Gastroesophageal sphincter (tissue), 4 donors: Measurements from ENCODE around the gene BET1. TPM values are rescaled to one million over a fixed set of nuclear protein-coding genes. Genes with fewer than 3 reads are reported as not detected.

ENCODE experiments used
- ATAC-seq: fragments of 150-250 bp; one replicate; pipeline ENCODE4 v1.9.1; 2016; ENCODE audit warnings: mild to moderate bottlenecking, moderate library complexity
- H3K27ac ChIP-seq, 4 donors: fragments of 200-600 bp; sonication (generic) in 3 of 4; 1 replicate in 3 of 4; 2 replicates in 1 of 4; pipeline ENCODE4 v1.5.1; 2016 to 2019
- H3K27me3 ChIP-seq: fragments of 200-600 bp; sonication (generic); one replicate; pipeline ENCODE4 v1.5.1; 2019
- H3K36me3 ChIP-seq, 2 donors: fragments of 200-600 bp; sonication (generic); one replicate each; pipeline ENCODE4 v1.5.1; 2019; ENCODE audit warnings: control low read depth in 1 of 2
- H3K4me1 ChIP-seq, 3 donors: fragments of 200-600 bp; sonication (generic); 1 replicate in 2 of 3; 2 replicates in 1 of 3; pipeline ENCODE4 v1.5.1; 2016 to 2019; ENCODE audit warnings: control low read depth in 2 of 3
- H3K4me3 ChIP-seq, 2 donors: fragments of 200-600 bp; sonication (generic); one replicate each; pipeline ENCODE4 v1.5.1; 2019; ENCODE audit warnings: mild to moderate bottlenecking in 1 of 2, moderate library complexity in 1 of 2
- H3K9me3 ChIP-seq, 3 donors: fragments of 200-600 bp; sonication (generic); one replicate each; pipeline ENCODE4 v1.5.1; 2017 to 2019; ENCODE audit warnings: control low read depth in 2 of 3
- EP300 ChIP-seq: sonication (generic); formaldehyde crosslinking; IDR thresholded peaks from one replicate; pipeline ENCODE4 v1.6.1; 2017; ENCODE audit warnings: antibody characterized with exemption, mild to moderate bottlenecking
- POLR2A ChIP-seq, 2 donors: fragments of 450-650 bp; IDR thresholded peaks; one replicate each; pipeline ENCODE4 v1.6.1; 2017; ENCODE audit warnings: antibody characterized with exemption in 2 of 2, mild to moderate bottlenecking in 2 of 2, moderate library complexity in 1 of 2
- POLR2AphosphoS5 ChIP-seq: sonication (generic); formaldehyde crosslinking; IDR thresholded peaks from one replicate; pipeline ENCODE4 v1.6.1; 2017; ENCODE audit warnings: antibody characterized with exemption
- WGBS, 2 donors: methylation state at CpG; one replicate each; pipeline ENCODE4 v1.1.5; 2018; ENCODE audit warnings: low coverage in 1 of 2; 5-methylcytosine and 5-hydroxymethylcytosine counted together
- total RNA-seq, 4 donors: library from RNA; depleted of rRNA; stranded (reverse); fragments of >200 nt; gene quantifications; one replicate each; pipeline ENCODE4 v1.1.0, GENCODE V29; 2016
- TF ChIP-seq, protein P1 (sequence below), 4 experiments: fragments of 200-600 bp in 2 of 4; fragments of 450-650 bp in 2 of 4; sonication (generic) in 1 of 4; IDR thresholded peaks; one replicate each; pipeline ENCODE4 v1.5.1; 2017 to 2019; ENCODE audit warnings: antibody characterized with exemption in 4 of 4, mild to moderate bottlenecking in 2 of 4, moderate library complexity in 2 of 4

Gene BET1
- total RNA-seq, 4 donors from 2014 or later, result 13.4 to 22.7 (median 19.4) TPM

GRCh38 chr7:94001396-94001795 is 2.8 kb downstream of the BET1 start:
- no peak for ATAC-seq
- no peak overlapping the region for H3K4me3 ChIP-seq

DNA sequence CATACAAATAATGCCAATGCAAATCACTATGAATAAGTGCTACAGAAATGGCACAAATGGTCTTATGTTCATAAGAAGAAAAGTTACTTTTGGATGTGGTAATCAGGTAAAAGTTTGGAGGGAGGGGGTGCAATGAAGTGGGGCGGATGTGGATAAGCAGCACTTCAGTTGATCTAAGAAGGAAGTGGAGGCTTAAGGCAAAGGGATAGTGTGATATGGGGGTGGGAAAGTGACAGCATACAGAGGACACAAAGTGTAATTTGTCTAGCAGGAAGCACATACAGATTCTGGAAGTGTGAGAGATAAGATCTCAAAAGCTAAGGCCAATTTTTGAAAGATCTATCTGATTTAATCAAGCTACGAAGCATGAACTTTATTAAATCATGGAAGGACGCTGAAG is 6.3 kb downstream of the BET1 start:
- Histone ChIP-seq H3K4me1 (peaks cover 0 to 23% (median 2%) of the 10 kb centered on the region in 3 donors), H3K4me3 (no peak overlapping the region), H3K27me3 (no peaks in the 10 kb centered on the region), H3K36me3 (peaks cover 0 to 51% of the 10 kb centered on the region in 2 donors), H3K27ac (no peak overlapping the region), H3K9me3 (no peaks in the 10 kb centered on the region)
- TF ChIP-seq, protein P1, sequence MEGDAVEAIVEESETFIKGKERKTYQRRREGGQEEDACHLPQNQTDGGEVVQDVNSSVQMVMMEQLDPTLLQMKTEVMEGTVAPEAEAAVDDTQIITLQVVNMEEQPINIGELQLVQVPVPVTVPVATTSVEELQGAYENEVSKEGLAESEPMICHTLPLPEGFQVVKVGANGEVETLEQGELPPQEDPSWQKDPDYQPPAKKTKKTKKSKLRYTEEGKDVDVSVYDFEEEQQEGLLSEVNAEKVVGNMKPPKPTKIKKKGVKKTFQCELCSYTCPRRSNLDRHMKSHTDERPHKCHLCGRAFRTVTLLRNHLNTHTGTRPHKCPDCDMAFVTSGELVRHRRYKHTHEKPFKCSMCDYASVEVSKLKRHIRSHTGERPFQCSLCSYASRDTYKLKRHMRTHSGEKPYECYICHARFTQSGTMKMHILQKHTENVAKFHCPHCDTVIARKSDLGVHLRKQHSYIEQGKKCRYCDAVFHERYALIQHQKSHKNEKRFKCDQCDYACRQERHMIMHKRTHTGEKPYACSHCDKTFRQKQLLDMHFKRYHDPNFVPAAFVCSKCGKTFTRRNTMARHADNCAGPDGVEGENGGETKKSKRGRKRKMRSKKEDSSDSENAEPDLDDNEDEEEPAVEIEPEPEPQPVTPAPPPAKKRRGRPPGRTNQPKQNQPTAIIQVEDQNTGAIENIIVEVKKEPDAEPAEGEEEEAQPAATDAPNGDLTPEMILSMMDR (IDR thresholded peaks at IDR 0.05), result no peak
- no peak for TF ChIP-seq EP300
- TF ChIP-seq POLR2AphosphoS5, result no peak
- no peak for TF ChIP-seq POLR2A (IDR thresholded peaks at IDR 0.05)
- WGBS, 2 donors, result 87 to 94% methylated on average over 3 of the region's 3 CpGs
- no peak for ATAC-seq

More at GRCh38 chr7:94001396-94001795, 2.8 kb downstream of the BET1 start:
- Histone ChIP-seq H3K27ac (no peak overlapping the region), H3K4me1 (peaks cover 0 to 37% (median 2%) of the 10 kb centered on the region in 3 donors), H3K27me3 (no peaks in the 10 kb centered on the region), H3K9me3 (no peaks in the 10 kb centered on the region), H3K36me3 (peaks cover 0 to 19% of the 10 kb centered on the region in 2 donors)
- no peak for TF ChIP-seq EP300
- no peak for TF ChIP-seq POLR2AphosphoS5
- TF ChIP-seq, protein P1 (IDR thresholded peaks at IDR 0.05), result no peak
- TF ChIP-seq POLR2A (IDR thresholded peaks at IDR 0.05), result no peak
- 77 to 100% methylated on average over 1 of the region's 1 CpG for WGBS, 2 donors

- ATAC-seq, result no peak
- H3K9me3 ChIP-seq, result no peaks in the 10 kb centered on the region
- H3K4me3 ChIP-seq, result no peak overlapping the region
- WGBS, 2 donors, result 83 to 89% methylated on average over 6 of the region's 6 CpGs
- H3K36me3 ChIP-seq, result peaks cover 0 to 43% of the 10 kb centered on the region in 2 donors
- TF ChIP-seq POLR2AphosphoS5, result no peak
- TF ChIP-seq POLR2A (IDR thresholded peaks at IDR 0.05), result no peak
- TF ChIP-seq, protein P1 (IDR thresholded peaks at IDR 0.05), result no peak
- no peak for TF ChIP-seq EP300
- no peaks in the 10 kb centered on the region for H3K4me1 ChIP-seq
- H3K27ac ChIP-seq, result no peak overlapping the region
- no peaks in the 10 kb centered on the region for H3K27me3 ChIP-seq
Observed at GRCh38 chr7:93992421-93993110, 11.6 kb downstream of the BET1 start.

DNA sequence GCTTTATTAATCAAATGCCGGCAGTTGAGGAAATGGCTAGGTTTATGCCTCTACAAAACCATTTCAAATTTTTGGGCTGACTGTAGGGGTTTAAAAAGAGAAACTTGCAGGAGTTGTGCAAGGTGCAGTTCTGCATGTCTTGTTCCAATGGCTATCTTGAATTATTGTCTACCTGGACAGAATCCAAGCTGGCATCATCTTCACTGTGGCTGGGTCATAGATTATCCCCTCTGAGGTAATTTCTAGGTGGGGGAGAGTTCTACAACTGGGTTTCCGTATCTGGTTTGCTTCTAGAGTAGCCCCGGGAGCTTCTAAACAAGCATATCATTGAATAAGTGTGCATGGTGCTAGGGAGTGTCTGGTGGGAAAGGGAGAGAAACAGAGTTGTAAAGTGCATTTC is 16.9 kb downstream of the BET1 start:
- Histone ChIP-seq H3K27me3 (no peaks in the 10 kb centered on the region), H3K27ac (no peak overlapping the region), H3K9me3 (no peaks in the 10 kb centered on the region), H3K4me3 (no peak overlapping the region), H3K4me1 (no peaks in the 10 kb centered on the region), H3K36me3 (peaks cover 0 to 8% of the 10 kb centered on the region in 2 donors)
- 87 to 90% methylated on average over 2 to 3 of the region's 3 CpGs for WGBS, 2 donors
- no peak for TF ChIP-seq POLR2A (IDR thresholded peaks at IDR 0.05)
- TF ChIP-seq EP300, result no peak
- no peak for ATAC-seq

GRCh38 chr7:93985101-93985500 is 19.1 kb downstream of the BET1 start:
- no peaks in the 10 kb centered on the region for H3K9me3 ChIP-seq
- WGBS, 2 donors, result 67 to 69% methylated on average over 1 of the region's 1 CpG
- no peaks in the 10 kb centered on the region for H3K4me1 ChIP-seq
- TF ChIP-seq, protein P1 (IDR thresholded peaks at IDR 0.05), result no peak
- TF ChIP-seq POLR2AphosphoS5 (no peak), EP300 (no peak), POLR2A (IDR thresholded peaks at IDR 0.05) (no peak)
- H3K27ac ChIP-seq, result no peak overlapping the region
- no peaks in the 10 kb centered on the region for H3K27me3 ChIP-seq
- H3K36me3 ChIP-seq, result no peaks in the 10 kb centered on the region
- no peak for ATAC-seq
- no peak overlapping the region for H3K4me3 ChIP-seq
